ENCODE data around the gene BASP1. TPM values are rescaled to one million over a fixed set of nuclear protein-coding genes. Genes with fewer than 3 reads are reported as not detected.
"Not testable (repeated sequence)": the region's sequence is repeated elsewhere in the genome, so short reads cannot be mapped to it uniquely, and the experiment has no call there.

Gene BASP1
- polyA plus RNA-seq, 1 donor from 2014 or later = 974 TPM

DNA sequence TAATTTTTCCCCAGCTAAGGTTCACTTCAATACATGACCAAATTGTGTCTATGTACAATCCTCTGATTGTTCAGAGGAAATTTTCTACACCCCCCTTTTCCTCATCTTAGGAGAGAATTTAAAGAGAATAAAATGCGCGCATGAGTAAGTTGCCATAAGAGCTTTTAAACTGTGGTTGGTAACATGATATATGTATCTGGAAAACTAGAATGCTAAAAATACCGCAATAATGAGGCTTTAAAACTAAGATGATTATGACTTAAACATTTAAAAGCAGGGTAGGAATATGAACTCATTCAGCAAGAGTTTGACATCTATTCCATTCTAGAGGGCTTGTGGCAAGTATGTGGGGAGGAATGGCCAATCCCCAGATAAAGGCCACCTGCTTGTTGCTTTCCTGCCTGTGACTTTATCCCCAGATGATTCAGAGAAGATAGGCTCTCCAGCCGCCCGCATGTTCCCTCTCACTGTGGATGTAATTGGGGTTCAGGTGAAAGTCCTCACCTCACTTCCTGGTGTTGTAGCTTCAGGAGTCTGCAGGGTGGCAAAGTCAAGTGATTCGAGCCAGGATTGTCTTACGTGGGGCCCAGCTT lies 26.5 kb upstream of the BASP1 start:
- Histone ChIP-seq H3K79me2 (replicated peaks; ENCODE audit: insufficient read depth, low read length) (no peaks in the 10 kb centered on the region), H3K9ac (ENCODE audit: low read length) (no peak overlapping the region), H3K27ac (ENCODE audit: low read length) (no peak overlapping the region), H3K9me2 (ENCODE audit: insufficient read depth, low read length) (no peaks in the 10 kb centered on the region), H3K4me2 (ENCODE audit: low read length) (no peak overlapping the region), H3K36me3 (ENCODE audit: insufficient read depth, low read length) (no peaks in the 10 kb centered on the region), H4K20me1 (ENCODE audit: insufficient read depth) (no peaks in the 10 kb centered on the region), H2AFZ (ENCODE audit: low read depth, low read length) (no peak overlapping the region), H3K27me3 (ENCODE audit: insufficient read depth, low read depth, low read length) (no peaks in the 10 kb centered on the region), H3K9me3 (ENCODE audit: low read length) (no peaks in the 10 kb centered on the region), H3F3A (ENCODE audit: insufficient read depth, low read length, poor library complexity, severe bottlenecking) (no peaks in the 10 kb centered on the region), H3K4me3 (ENCODE audit: low read length) (no peak overlapping the region)
- TF ChIP-seq TAF1 (IDR thresholded peaks at IDR 0.05; ENCODE audit: low read depth) (no peak), RAD21 (conservative IDR thresholded peaks at IDR 0.05) (peak; percentile 4)

DNA sequence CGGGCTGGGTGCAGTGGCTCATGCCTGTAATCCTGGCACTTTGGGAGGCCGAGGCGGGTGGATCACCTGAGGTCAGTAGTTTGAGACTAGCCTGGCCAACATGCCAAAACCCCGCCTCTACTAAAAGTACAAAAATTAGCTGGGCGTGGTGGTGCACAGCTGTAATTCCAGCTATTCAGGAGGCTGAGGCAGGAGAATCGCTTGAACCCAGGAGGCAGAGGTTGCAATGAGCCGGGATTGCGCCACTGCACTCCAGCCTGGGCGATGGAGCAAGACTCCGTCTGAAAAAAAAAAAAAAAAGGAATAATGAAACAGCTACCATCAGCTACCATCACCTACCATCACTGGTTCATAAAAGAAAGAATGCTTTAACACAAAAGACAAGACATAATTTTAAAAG lies 25.9 kb upstream of the BASP1 start:
- H3K4me3 ChIP-seq (ENCODE audit: low read length); H3K79me2 ChIP-seq (replicated peaks; ENCODE audit: insufficient read depth, low read length); H3K9me2 ChIP-seq (ENCODE audit: insufficient read depth, low read length); H2AFZ ChIP-seq (ENCODE audit: low read depth, low read length); H3K36me3 ChIP-seq (ENCODE audit: insufficient read depth, low read length); H3K27ac ChIP-seq (ENCODE audit: low read length); H3K9me3 ChIP-seq (ENCODE audit: low read length); H3K27me3 ChIP-seq (ENCODE audit: insufficient read depth, low read depth, low read length); H3F3A ChIP-seq (ENCODE audit: insufficient read depth, low read length, poor library complexity, severe bottlenecking); H3K4me2 ChIP-seq (ENCODE audit: low read length); H3K9ac ChIP-seq (ENCODE audit: low read length); H4K20me1 ChIP-seq (ENCODE audit: insufficient read depth): not testable (repeated sequence)

DNA sequence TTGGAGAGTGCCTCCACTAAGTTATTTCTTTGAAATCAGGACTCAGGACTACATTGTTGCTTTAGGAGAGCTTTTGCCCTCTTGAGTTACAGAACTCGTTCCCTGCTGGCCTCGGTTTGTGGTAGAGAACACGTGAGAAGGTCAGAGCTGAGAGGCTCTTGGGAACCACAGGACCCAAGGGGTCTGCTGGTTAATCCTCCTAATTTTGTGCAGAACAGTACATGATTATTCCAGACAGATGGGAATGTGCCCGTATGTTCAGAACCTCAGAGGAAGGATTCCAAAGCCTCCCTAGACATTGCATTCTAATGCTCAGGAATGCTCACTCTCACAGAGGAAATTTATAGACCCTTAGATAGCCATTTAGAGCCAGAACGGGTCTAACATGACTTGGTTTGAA lies 25.2 kb upstream of the BASP1 start:
- no peaks in the 10 kb centered on the region for H4K20me1 ChIP-seq (ENCODE audit: insufficient read depth)
- no peaks in the 10 kb centered on the region for H3F3A ChIP-seq (ENCODE audit: insufficient read depth, low read length, poor library complexity, severe bottlenecking)
- TF ChIP-seq, protein P1, sequence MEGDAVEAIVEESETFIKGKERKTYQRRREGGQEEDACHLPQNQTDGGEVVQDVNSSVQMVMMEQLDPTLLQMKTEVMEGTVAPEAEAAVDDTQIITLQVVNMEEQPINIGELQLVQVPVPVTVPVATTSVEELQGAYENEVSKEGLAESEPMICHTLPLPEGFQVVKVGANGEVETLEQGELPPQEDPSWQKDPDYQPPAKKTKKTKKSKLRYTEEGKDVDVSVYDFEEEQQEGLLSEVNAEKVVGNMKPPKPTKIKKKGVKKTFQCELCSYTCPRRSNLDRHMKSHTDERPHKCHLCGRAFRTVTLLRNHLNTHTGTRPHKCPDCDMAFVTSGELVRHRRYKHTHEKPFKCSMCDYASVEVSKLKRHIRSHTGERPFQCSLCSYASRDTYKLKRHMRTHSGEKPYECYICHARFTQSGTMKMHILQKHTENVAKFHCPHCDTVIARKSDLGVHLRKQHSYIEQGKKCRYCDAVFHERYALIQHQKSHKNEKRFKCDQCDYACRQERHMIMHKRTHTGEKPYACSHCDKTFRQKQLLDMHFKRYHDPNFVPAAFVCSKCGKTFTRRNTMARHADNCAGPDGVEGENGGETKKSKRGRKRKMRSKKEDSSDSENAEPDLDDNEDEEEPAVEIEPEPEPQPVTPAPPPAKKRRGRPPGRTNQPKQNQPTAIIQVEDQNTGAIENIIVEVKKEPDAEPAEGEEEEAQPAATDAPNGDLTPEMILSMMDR (IDR thresholded peaks at IDR 0.05; ENCODE audit: poor library complexity, severe bottlenecking) = no peak
- TF ChIP-seq POLR2AphosphoS5 (IDR thresholded peaks at IDR 0.05) (no peak), SMC3 (conservative IDR thresholded peaks at IDR 0.05; ENCODE audit: poor library complexity) (no peak), TAF1 (IDR thresholded peaks at IDR 0.05; ENCODE audit: low read depth) (no peak), EP300 (conservative IDR thresholded peaks at IDR 0.05; ENCODE audit: poor library complexity, severe bottlenecking) (no peak), EZH2 (IDR thresholded peaks at IDR 0.05; ENCODE audit: borderline replicate concordance, insufficient read depth, low read length, poor library complexity, severe bottlenecking) (no peak), MXI1 (conservative IDR thresholded peaks at IDR 0.05; ENCODE audit: poor library complexity, severe bottlenecking) (no peak), RAD21 (conservative IDR thresholded peaks at IDR 0.05) (no peak)
- TF ChIP-seq, protein P2, sequence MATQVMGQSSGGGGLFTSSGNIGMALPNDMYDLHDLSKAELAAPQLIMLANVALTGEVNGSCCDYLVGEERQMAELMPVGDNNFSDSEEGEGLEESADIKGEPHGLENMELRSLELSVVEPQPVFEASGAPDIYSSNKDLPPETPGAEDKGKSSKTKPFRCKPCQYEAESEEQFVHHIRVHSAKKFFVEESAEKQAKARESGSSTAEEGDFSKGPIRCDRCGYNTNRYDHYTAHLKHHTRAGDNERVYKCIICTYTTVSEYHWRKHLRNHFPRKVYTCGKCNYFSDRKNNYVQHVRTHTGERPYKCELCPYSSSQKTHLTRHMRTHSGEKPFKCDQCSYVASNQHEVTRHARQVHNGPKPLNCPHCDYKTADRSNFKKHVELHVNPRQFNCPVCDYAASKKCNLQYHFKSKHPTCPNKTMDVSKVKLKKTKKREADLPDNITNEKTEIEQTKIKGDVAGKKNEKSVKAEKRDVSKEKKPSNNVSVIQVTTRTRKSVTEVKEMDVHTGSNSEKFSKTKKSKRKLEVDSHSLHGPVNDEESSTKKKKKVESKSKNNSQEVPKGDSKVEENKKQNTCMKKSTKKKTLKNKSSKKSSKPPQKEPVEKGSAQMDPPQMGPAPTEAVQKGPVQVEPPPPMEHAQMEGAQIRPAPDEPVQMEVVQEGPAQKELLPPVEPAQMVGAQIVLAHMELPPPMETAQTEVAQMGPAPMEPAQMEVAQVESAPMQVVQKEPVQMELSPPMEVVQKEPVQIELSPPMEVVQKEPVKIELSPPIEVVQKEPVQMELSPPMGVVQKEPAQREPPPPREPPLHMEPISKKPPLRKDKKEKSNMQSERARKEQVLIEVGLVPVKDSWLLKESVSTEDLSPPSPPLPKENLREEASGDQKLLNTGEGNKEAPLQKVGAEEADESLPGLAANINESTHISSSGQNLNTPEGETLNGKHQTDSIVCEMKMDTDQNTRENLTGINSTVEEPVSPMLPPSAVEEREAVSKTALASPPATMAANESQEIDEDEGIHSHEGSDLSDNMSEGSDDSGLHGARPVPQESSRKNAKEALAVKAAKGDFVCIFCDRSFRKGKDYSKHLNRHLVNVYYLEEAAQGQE (IDR thresholded peaks at IDR 0.05; ENCODE audit: borderline replicate concordance) = no peak
- H3K79me2 ChIP-seq (replicated peaks; ENCODE audit: insufficient read depth, low read length) = no peaks in the 10 kb centered on the region
- no peak overlapping the region for H3K4me2 ChIP-seq (ENCODE audit: low read length)
- H3K9me3 ChIP-seq (ENCODE audit: low read length) = no peaks in the 10 kb centered on the region
- H3K27me3 ChIP-seq (ENCODE audit: insufficient read depth, low read depth, low read length) = no peaks in the 10 kb centered on the region
- H3K9ac ChIP-seq (ENCODE audit: low read length) = no peak overlapping the region
- no peak overlapping the region for H3K4me3 ChIP-seq (ENCODE audit: low read length)
- peaks cover 6% of the 10 kb centered on the region for H3K36me3 ChIP-seq (ENCODE audit: insufficient read depth, low read length)
- no peak overlapping the region for H2AFZ ChIP-seq (ENCODE audit: low read depth, low read length)
- no peaks in the 10 kb centered on the region for H3K9me2 ChIP-seq (ENCODE audit: insufficient read depth, low read length)
- no peak overlapping the region for H3K27ac ChIP-seq (ENCODE audit: low read length)

Data from neural cell (in vitro differentiated cells).